HepG2 (cell line): Measurements from ENCODE around the gene ABHD18. TPM values are rescaled to one million over a fixed set of nuclear protein-coding genes. Genes with fewer than 3 reads are reported as not detected.
A peak's percentile ranks its signal among the peaks of the same experiment; 100 is the strongest.

Source experiments
- ARHGAP35 ChIP-seq: sonication (generic); formaldehyde crosslinking; IDR thresholded peaks from 2 replicates; pipeline ENCODE4 v1.9.0; 2022; ENCODE audit warnings: mild to moderate bottlenecking, inconsistent platforms, moderate library complexity, missing genetic modification reagents, borderline replicate concordance
- DNMT1 ChIP-seq: sonication (generic); formaldehyde crosslinking; IDR thresholded peaks from 2 replicates; pipeline ENCODE4 v1.5.1; 2020; ENCODE audit warnings: mild to moderate bottlenecking, missing genetic modification reagents
- EEA1 ChIP-seq: sonication (generic); formaldehyde crosslinking; IDR thresholded peaks from 2 replicates; pipeline ENCODE4 v1.5.1; 2020; ENCODE audit warnings: mild to moderate bottlenecking, missing genetic modification reagents, borderline replicate concordance
- NR1H2 ChIP-seq: sonication (generic); formaldehyde crosslinking; IDR thresholded peaks from 2 replicates; pipeline ENCODE4 v1.8.1; 2022; ENCODE audit warnings: low read depth, missing genetic modification reagents, borderline replicate concordance
- RNF219 ChIP-seq: sonication (generic); formaldehyde crosslinking; IDR thresholded peaks from 2 replicates; pipeline ENCODE4 v1.5.0; 2020; ENCODE audit warnings: mild to moderate bottlenecking, missing genetic modification reagents
- SPEN ChIP-seq: sonication (generic); formaldehyde crosslinking; IDR thresholded peaks from 2 replicates; pipeline ENCODE4 v1.5.1; 2020; ENCODE audit warnings: low read depth, mild to moderate bottlenecking, missing genetic modification reagents
- SRY ChIP-seq: sonication (generic); formaldehyde crosslinking; IDR thresholded peaks from 2 replicates; pipeline ENCODE4 v1.8.0; 2022; ENCODE audit warnings: mild to moderate bottlenecking, missing genetic modification reagents
- ZIK1 ChIP-seq: sonication (generic); formaldehyde crosslinking; IDR thresholded peaks from 2 replicates; pipeline ENCODE4 v1.5.0; 2020; ENCODE audit warnings: mild to moderate bottlenecking, low read depth, missing genetic modification reagents, borderline replicate concordance
- ZNF253 ChIP-seq: sonication (generic); formaldehyde crosslinking; IDR thresholded peaks from 2 replicates; pipeline ENCODE4 v1.8.0; 2022; ENCODE audit warnings: mild to moderate bottlenecking, missing genetic modification reagents, borderline replicate concordance
- ZNF547 ChIP-seq: sonication (generic); formaldehyde crosslinking; IDR thresholded peaks from 2 replicates; pipeline ENCODE4 v1.5.1; 2020; ENCODE audit warnings: mild to moderate bottlenecking, missing genetic modification reagents
- ZNF577 ChIP-seq: sonication (generic); formaldehyde crosslinking; IDR thresholded peaks from 2 replicates; pipeline ENCODE4 v1.4.0; 2020; ENCODE audit warnings: mild to moderate bottlenecking, low read depth, missing genetic modification reagents, borderline replicate concordance
- ZNF747 ChIP-seq: sonication (generic); formaldehyde crosslinking; IDR thresholded peaks from 2 replicates; pipeline ENCODE4 v1.8.1; 2023; ENCODE audit warnings: missing genetic modification reagents, mild to moderate bottlenecking, borderline replicate concordance
- ZNF883 ChIP-seq: sonication (generic); formaldehyde crosslinking; IDR thresholded peaks from 2 replicates; pipeline ENCODE4 v1.5.1; 2020; ENCODE audit warnings: mild to moderate bottlenecking, missing genetic modification reagents; ENCODE audit errors: not compliant biosample characterization
- polyA plus RNA-seq, 8 experiments: library from polyadenylated mRNA; depleted of rRNA in 3 of 8; stranded (reverse) in 7 of 8; unstranded in 1 of 8; fragments of >200 nt; fragmentation: Illumina TruSeq in 4 of 8; extraction: Trizol in 4 of 8; gene quantifications; 2 replicates each; pipeline versions ENCODE4 v1.2.1 to v1.2.3, GENCODE V29; 2011 to 2016; ENCODE audit warnings: low read depth in 4 of 8, missing spikeins in 1 of 8, mixed read lengths in 1 of 8; ENCODE audit not compliant: insufficient read depth in 1 of 8
- total RNA-seq, 5 experiments: library from RNA; depleted of rRNA; stranded (reverse); fragments of >200 nt; fragmentation: Illumina TruSeq; extraction: Trizol; gene quantifications; 2 replicates each; pipeline ENCODE4 v1.2.3, GENCODE V29; 2016; ENCODE audit warnings: low read depth in 1 of 5
- TF ChIP-seq, protein P1 (sequence below): sonication (generic); formaldehyde crosslinking; IDR thresholded peaks from 2 replicates; pipeline ENCODE4 v1.8.0; 2022; ENCODE audit warnings: mild to moderate bottlenecking, missing genetic modification reagents, borderline replicate concordance

The ABHD18 gene
- total and polyA plus RNA-seq, 2 of the 13 experiments (the other 11 are each of a cell fraction or from before 2014, with no cell fraction given), result 5.5 to 16.3 TPM

GRCh38 chr4:127964426-127965061 is 662 bp upstream of the ABHD18 start (continued):
- TF ChIP-seq ZNF747 (CRISPR knock-in tag), result 0 out of 2 replicates have a peak, but pooled peaks have one; percentile 17
- 0 out of 2 replicates have a peak, but pooled peaks have one; percentile 65 for TF ChIP-seq NR1H2
- 0 out of 2 replicates have a peak, but pooled peaks have one; percentile 29 for TF ChIP-seq ARHGAP35 (CRISPR knock-in tag)
- TF ChIP-seq ZIK1, result 0 out of 2 replicates have a peak, but pooled peaks have one; percentile 23
- 0 out of 2 replicates have a peak, but pooled peaks have one; percentile 18 for TF ChIP-seq ZNF547
- 0 out of 2 replicates have a peak, but pooled peaks have one; percentile 89 for TF ChIP-seq EEA1 (CRISPR knock-in tag)
- TF ChIP-seq SPEN (CRISPR knock-in tag), result 0 out of 2 replicates have a peak, but pooled peaks have one; percentile 25
- TF ChIP-seq ZNF253 (CRISPR knock-in tag), result peak; percentile 40; the same call in 1 of the 2 replicates
- 0 out of 2 replicates have a peak, but pooled peaks have one; percentile 32 for TF ChIP-seq ZNF577 (CRISPR knock-in tag)
- peak; percentile 22; the same call in 1 of the 2 replicates for TF ChIP-seq RNF219 (CRISPR knock-in tag)
- peak; percentile 31 for TF ChIP-seq ZNF883 (CRISPR knock-in tag)
- TF ChIP-seq, protein P1, sequence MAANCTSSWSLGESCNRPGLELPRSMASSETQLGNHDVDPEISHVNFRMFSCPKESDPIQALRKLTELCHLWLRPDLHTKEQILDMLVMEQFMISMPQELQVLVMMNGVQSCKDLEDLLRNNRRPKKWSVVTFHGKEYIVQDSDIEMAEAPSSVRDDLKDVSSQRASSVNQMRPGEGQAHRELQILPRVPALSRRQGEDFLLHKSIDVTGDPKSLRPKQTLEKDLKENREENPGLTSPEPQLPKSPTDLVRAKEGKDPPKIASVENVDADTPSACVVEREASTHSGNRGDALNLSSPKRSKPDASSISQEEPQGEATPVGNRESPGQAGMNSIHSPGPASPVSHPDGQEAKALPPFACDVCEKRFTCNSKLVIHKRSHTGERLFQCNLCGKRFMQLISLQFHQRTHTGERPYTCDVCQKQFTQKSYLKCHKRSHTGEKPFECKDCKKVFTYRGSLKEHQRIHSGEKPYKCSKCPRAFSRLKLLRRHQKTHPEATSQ (CRISPR knock-in tag), result 0 out of 2 replicates have a peak, but pooled peaks have one; percentile 34
- TF ChIP-seq DNMT1 (CRISPR knock-in tag), result peak; percentile 40; the same call in 1 of the 2 replicates
- peak; percentile 52; the same call in 1 of the 2 replicates for TF ChIP-seq SRY
